GM10266 (cell line): ENCODE measurements around the gene YJU2.

Experiments
- DNase-seq: peaks from one replicate; pipeline ENCODE4 v3.0.0; 2012; ENCODE audit errors: extremely low spot score
- CTCF ChIP-seq: IDR thresholded peaks from 2 replicates; pipeline ENCODE4 v1.5.1; 2012; ENCODE audit warnings: mild to moderate bottlenecking, low read depth; ENCODE audit not compliant: control insufficient read depth, insufficient read depth; ENCODE audit errors: missing control alignments

The YJU2 gene

GRCh38 chr19:4201798-4202197 is 45.1 kb upstream of the YJU2 start:
- no peak for DNase-seq
- TF ChIP-seq CTCF = no peak

- peak; percentile 38 for TF ChIP-seq CTCF
- no peak for DNase-seq
Observed at GRCh38 chr19:4206818-4207484, 39.9 kb upstream of the YJU2 start.

GRCh38 chr19:4208385-4209094 is 38.3 kb upstream of the YJU2 start:
- peak; percentile 63 for TF ChIP-seq CTCF
- peak; percentile 61 for DNase-seq

GRCh38 chr19:4210166-4210731 is 36.6 kb upstream of the YJU2 start:
- DNase-seq = no peak
- TF ChIP-seq CTCF = no peak

DNA sequence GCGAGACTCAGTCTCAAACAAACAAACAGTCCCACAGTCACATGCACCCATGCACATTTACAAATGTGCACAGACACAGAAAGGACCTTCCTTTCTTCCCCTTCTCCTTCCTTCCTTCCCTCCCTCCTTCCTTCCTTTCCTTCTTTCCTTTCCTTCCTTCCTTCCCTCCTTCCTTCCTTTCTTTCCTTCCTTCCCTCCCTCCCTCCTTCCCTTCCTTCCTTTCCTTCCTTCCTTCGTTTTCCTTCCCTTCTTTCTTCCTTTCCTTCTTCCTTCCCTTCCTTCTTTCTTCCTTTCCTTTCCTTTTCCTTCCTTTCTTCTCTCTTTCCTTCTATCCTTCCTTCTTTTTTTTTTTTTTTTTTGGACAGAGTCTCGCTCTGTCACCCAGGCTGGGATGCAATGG is 33.8 kb upstream of the YJU2 start:
- TF ChIP-seq CTCF = no peak
- no peak for DNase-seq

DNA sequence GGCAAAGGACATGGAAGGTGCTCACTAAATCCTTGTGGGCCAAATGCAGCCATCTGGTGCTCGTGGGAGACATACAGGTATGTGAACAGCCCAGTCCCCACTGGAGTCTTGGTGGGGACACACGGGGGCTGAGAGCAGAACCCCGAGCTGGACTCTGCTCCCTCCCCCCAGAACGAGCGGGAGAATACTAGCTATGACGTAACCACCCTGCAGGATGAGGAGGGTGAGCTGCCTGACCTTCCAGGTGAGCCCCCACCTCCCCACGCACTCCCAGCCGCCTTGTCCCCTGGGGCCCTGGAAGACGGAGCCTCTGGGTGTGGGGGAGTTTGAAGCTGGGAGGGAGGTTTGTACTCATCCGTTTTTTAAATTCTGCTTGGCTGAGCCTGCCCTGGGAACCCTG is 31.1 kb upstream of the YJU2 start:
- no peak for DNase-seq
- no peak for TF ChIP-seq CTCF

GRCh38 chr19:4216846-4217245 is 30.0 kb upstream of the YJU2 start:
- DNase-seq = no peak
- TF ChIP-seq CTCF = no peak
